Upper lobe of left lung (tissue), 6 donors: ENCODE measurements around the gene CDX1. TPM values are rescaled to one million over a fixed set of nuclear protein-coding genes. Genes with fewer than 3 reads are reported as not detected.
A peak's percentile ranks its signal among the peaks of the same experiment; 100 is the strongest.

Source experiments
- ATAC-seq, 2 donors: fragments of 200-7000 bp; cut with Tn5 transposase; one replicate each; pipeline ENCODE4 v1.9.1; 2022; ENCODE audit warnings: mild to moderate bottlenecking in 2 of 2, moderate library complexity in 2 of 2; ENCODE audit not compliant: low FRiP score in 2 of 2
- DNase-seq, 2 donors: peaks; one replicate each; pipeline ENCODE4 v3.0.0-alpha.2; 2019 to 2020
- H3K27ac ChIP-seq, 4 donors: fragments of 200-600 bp; sonication (generic); one replicate each; pipeline ENCODE4 v1.5.1; 2016 to 2019
- H3K27me3 ChIP-seq, 4 donors: fragments of 200-600 bp; sonication (generic); one replicate each; pipeline ENCODE4 v1.5.1; 2017 to 2019
- H3K36me3 ChIP-seq, 4 donors: fragments of 200-600 bp; sonication (generic); one replicate each; pipeline ENCODE4 v1.5.1; 2016 to 2019
- H3K4me1 ChIP-seq, 4 donors: fragments of 200-600 bp; sonication (generic); one replicate each; pipeline ENCODE4 v1.5.1; 2018 to 2019
- H3K4me3 ChIP-seq, 4 donors: fragments of 200-600 bp; sonication (generic); one replicate each; pipeline ENCODE4 v1.5.1; 2017 to 2019; ENCODE audit warnings: mild to moderate bottlenecking in 2 of 4, moderate library complexity in 1 of 4
- H3K9me3 ChIP-seq, 4 donors: fragments of 200-600 bp; sonication (generic); one replicate each; pipeline ENCODE4 v1.5.1; 2018 to 2019
- EP300 ChIP-seq, 4 donors: sonication (generic); formaldehyde crosslinking; IDR thresholded peaks; one replicate each; pipeline ENCODE4 v1.5.1; 2017; ENCODE audit warnings: antibody characterized with exemption in 4 of 4, control low read depth in 2 of 4
- POLR2A ChIP-seq, 4 donors: fragments of 450-650 bp; IDR thresholded peaks; one replicate each; pipeline ENCODE4 v1.5.1; 2016 to 2017; ENCODE audit warnings: antibody characterized with exemption in 4 of 4, mild to moderate bottlenecking in 2 of 4
- POLR2AphosphoS5 ChIP-seq, 2 donors: sonication (generic); formaldehyde crosslinking; IDR thresholded peaks; one replicate each; pipeline ENCODE4 v1.5.1; 2017; ENCODE audit warnings: antibody characterized with exemption in 2 of 2
- WGBS, 2 donors: methylation state at CpG; one replicate each; pipeline ENCODE4 v1.1.5; 2017 to 2018; 5-methylcytosine and 5-hydroxymethylcytosine counted together
- total RNA-seq, 6 donors: library from RNA; depleted of rRNA in 4 of 6; stranded (reverse); fragments of >200 nt in 4 of 6; gene quantifications; one replicate each; pipeline versions ENCODE4 v1.1.0 to v1.2.1, GENCODE V29; 2016 to 2021
- TF ChIP-seq, protein P1 (sequence below), 6 experiments: fragments of 450-650 bp in 4 of 6; fragments of 200-600 bp in 2 of 6; sonication (generic) in 2 of 6; IDR thresholded peaks; one replicate each; pipeline ENCODE4 v1.5.1; 2016 to 2019; ENCODE audit warnings: antibody characterized with exemption in 6 of 6
- donor health status: DM: no; HTN: no; CAD: no; lungs with moderate emphysema.
- donor health status: DM: no; HTN: yes; CAD: no; lungs with severe emphysema.

The CDX1 gene
- total RNA-seq, 6 donors from 2014 or later = 0.17 to 0.30 TPM; not detected in 4

DNA sequence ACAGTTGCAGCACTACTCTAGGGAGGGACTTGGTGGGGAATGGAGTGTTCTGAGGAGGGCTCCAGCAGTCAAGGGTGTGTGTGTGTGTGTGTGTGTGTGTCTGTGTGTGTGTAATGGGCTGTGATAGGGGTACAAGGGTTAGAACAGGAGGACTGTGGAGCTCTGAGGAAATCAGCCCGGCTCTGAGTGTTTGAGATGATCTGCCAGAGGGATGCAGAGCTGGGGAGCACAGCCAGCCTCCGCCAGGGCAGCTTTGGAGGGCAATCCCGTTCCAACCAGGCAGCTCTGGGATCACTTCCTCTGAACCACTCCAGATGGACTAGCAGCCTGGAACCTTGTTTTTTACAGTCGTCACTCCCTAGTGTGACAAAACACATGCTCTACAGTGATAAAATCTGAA, 20.3 kb downstream of the CDX1 start:
- ATAC-seq = no peak
- 55 to 58% methylated on average over 3 to 4 of the region's 4 CpGs for WGBS, 2 donors
- no peak for DNase-seq

DNA sequence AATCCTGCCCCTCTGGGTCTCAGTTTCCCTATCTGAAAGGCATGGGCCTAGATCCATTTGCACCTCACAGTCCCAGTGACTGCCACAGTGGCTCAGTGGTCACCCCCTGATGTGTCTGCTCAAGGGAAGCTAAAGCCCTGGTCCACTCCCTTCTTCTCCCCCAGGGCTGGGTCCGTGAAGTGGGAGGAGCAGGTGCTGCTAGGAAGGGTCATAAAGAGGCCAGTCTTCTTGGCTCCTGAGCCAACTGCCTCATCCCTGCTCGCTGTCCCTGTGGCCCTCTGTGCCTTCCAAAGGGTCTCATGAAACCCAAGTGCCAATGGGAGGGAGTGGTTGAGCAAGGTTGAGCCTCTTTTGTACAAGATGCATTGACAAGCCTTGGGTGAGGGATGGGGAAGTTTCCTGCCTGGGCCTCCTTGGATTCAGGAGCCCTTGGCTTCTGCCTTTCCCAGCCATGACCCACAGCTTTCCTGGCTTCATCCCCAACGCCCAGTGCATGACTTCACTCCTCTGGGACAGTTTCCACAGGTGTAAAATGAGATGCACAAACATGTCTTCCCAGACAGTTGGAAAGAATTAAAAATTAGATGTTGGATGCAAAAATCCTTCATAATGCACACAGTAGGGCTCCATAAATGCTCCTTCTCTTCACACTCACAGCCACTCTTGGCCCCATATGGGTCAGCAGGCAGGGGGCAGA, 21.7 kb downstream of the CDX1 start:
- Histone ChIP-seq H3K27me3 (peaks cover 0 to 12% (median 4%) of the 10 kb centered on the region in 4 donors), H3K36me3 (no peaks in the 10 kb centered on the region), H3K9me3 (no peaks in the 10 kb centered on the region), H3K27ac (no peak overlapping the region), H3K4me1 (peaks cover 0 to 6% (median 3%) of the 10 kb centered on the region in 4 donors), H3K4me3 (no peak overlapping the region)
- 58 to 71% methylated on average over 3 of the region's 3 CpGs for WGBS, 2 donors
- ATAC-seq (no peak), DNase-seq (no peak)
- TF ChIP-seq, protein P1, sequence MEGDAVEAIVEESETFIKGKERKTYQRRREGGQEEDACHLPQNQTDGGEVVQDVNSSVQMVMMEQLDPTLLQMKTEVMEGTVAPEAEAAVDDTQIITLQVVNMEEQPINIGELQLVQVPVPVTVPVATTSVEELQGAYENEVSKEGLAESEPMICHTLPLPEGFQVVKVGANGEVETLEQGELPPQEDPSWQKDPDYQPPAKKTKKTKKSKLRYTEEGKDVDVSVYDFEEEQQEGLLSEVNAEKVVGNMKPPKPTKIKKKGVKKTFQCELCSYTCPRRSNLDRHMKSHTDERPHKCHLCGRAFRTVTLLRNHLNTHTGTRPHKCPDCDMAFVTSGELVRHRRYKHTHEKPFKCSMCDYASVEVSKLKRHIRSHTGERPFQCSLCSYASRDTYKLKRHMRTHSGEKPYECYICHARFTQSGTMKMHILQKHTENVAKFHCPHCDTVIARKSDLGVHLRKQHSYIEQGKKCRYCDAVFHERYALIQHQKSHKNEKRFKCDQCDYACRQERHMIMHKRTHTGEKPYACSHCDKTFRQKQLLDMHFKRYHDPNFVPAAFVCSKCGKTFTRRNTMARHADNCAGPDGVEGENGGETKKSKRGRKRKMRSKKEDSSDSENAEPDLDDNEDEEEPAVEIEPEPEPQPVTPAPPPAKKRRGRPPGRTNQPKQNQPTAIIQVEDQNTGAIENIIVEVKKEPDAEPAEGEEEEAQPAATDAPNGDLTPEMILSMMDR (IDR thresholded peaks at IDR 0.05) = no peak
- TF ChIP-seq EP300 (IDR thresholded peaks at IDR 0.05) (no peak), POLR2AphosphoS5 (IDR thresholded peaks at IDR 0.05) (no peak), POLR2A (IDR thresholded peaks at IDR 0.05) (no peak)

More for the DNA sequence above, 20.3 kb downstream of the CDX1 start:
- Histone ChIP-seq H3K4me1 (peaks cover 0 to 6% (median 3%) of the 10 kb centered on the region in 4 donors), H3K27me3 (peaks cover 0 to 12% (median 4%) of the 10 kb centered on the region in 4 donors), H3K36me3 (no peaks in the 10 kb centered on the region), H3K27ac (no peak overlapping the region), H3K9me3 (no peaks in the 10 kb centered on the region), H3K4me3 (no peak overlapping the region)
- no peak for TF ChIP-seq POLR2AphosphoS5 (IDR thresholded peaks at IDR 0.05)
- no peak for TF ChIP-seq POLR2A (IDR thresholded peaks at IDR 0.05)
- TF ChIP-seq EP300 (IDR thresholded peaks at IDR 0.05) = no peak
- TF ChIP-seq, protein P1 (IDR thresholded peaks at IDR 0.05) = no peak

DNA sequence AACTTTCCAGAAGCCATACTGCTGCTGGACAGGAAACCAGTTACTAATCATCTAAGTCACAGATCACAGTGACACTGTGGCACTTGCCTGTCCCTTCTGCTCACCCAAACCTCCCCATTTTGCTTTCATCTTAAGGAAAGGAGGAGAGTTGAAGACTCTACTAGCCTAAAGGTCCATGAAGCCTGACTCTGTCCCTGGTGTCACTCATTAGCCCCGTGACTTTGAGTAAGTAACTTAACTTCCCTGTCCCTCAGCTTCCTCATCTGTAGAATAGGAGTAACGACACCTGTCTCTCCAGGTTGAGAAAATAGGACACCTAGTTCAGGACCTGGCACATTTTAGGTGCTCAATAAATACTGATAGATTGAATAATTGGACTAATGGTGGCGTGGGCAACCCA, 22.7 kb downstream of the CDX1 start:
- DNase-seq = no peak
- H3K9me3 ChIP-seq = no peaks in the 10 kb centered on the region
- WGBS, 2 donors = 63 to 70% methylated on average over 3 of the region's 3 CpGs
- H3K36me3 ChIP-seq = no peaks in the 10 kb centered on the region
- peaks cover 0 to 12% (median 4%) of the 10 kb centered on the region in 4 donors for H3K27me3 ChIP-seq
- peaks cover 0 to 6% (median 3%) of the 10 kb centered on the region in 4 donors for H3K4me1 ChIP-seq
- no peak for ATAC-seq
- no peak overlapping the region for H3K4me3 ChIP-seq
- TF ChIP-seq EP300 (IDR thresholded peaks at IDR 0.05) (no peak), POLR2AphosphoS5 (IDR thresholded peaks at IDR 0.05) (no peak), POLR2A (IDR thresholded peaks at IDR 0.05) (no peak)
- TF ChIP-seq, protein P1 (IDR thresholded peaks at IDR 0.05) = no peak
- H3K27ac ChIP-seq = no peak overlapping the region

DNA sequence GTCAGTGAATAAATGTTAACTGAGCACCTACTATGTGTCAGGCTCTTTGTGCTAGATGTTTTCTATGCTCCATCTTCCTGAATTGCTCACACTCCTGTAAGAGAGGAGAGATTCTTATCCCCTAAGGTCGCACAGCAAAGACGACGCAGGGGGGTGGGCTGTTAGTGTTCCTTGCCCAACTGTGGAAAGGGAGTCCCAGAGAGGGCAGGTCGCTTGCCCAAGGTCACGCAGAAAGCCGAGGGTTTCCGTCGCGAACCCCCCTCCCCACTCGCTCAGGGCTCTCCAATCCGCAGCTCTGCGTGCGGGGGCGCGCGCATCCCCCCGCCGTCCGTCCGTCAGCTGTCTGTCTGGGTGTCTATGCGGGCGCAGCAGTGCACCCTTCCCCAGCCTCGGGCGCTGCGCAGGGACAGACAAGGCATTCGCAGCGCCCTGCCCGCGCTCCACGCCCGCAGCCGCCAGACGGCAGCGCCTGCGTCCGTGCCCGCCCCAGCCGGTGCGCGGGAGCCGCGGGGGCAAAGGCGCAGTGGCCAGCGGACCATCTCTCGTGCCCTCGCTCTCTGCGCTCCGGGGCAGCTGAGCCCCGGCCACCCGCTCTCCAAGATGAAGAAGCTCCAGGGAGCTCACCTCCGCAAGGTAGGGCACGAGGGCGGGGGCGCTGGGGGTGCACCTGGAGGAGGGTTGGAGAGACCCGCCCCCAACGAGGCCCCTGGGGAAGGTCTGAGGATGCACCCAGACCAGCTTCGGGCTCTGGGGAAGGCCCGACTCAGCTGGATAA, 23.3 kb downstream of the CDX1 start, which contains the start of gene SLC6A7:
Gene SLC6A7, plus strand, starts transcription at position 335 of the 775 bp plus-strand sequence. Its CDS starts 266 bp downstream, at position 601.
- Histone ChIP-seq H3K4me1 (peaks cover 0 to 6% (median 3%) of the 10 kb centered on the region in 4 donors), H3K27ac (no peak within 1 kb of the TSS), H3K27me3 (peaks cover 0 to 12% (median 4%) of the 10 kb centered on the region in 4 donors), H3K9me3 (no peaks in the 10 kb centered on the region), H3K36me3 (no peaks in the 10 kb centered on the region), H3K4me3 (no peak within 1 kb of the TSS)
- peak in 1 of 2 donors; percentile 13 for ATAC-seq
- TF ChIP-seq, protein P1 (IDR thresholded peaks at IDR 0.05) = no peak
- no peak for TF ChIP-seq POLR2AphosphoS5 (IDR thresholded peaks at IDR 0.05)
- no peak for TF ChIP-seq EP300 (IDR thresholded peaks at IDR 0.05)
- no peak for TF ChIP-seq POLR2A (IDR thresholded peaks at IDR 0.05)
- WGBS, 2 donors = 7 to 33% methylated on average over 3 to 53 of the region's 58 CpGs
- DNase-seq = peak in 1 of 2 donors; percentile 80
